ENCODE results near the gene BAZ1B.

- TF ChIP-seq GLIS3 (CRISPR knock-in tag; IDR thresholded peaks at IDR 0.05) = no peak
- TF ChIP-seq, protein P1, sequence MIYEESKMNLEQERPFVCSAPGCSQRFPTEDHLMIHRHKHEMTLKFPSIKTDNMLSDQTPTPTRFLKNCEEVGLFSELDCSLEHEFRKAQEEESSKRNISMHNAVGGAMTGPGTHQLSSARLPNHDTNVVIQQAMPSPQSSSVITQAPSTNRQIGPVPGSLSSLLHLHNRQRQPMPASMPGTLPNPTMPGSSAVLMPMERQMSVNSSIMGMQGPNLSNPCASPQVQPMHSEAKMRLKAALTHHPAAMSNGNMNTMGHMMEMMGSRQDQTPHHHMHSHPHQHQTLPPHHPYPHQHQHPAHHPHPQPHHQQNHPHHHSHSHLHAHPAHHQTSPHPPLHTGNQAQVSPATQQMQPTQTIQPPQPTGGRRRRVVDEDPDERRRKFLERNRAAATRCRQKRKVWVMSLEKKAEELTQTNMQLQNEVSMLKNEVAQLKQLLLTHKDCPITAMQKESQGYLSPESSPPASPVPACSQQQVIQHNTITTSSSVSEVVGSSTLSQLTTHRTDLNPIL (CRISPR knock-in tag; IDR thresholded peaks at IDR 0.05; ENCODE audit: low read depth) = no peak
- TF ChIP-seq TSHZ2 (CRISPR knock-in tag; IDR thresholded peaks at IDR 0.05) = no peak
- TF ChIP-seq ISL1 (CRISPR knock-in tag; IDR thresholded peaks at IDR 0.05) = no peak
- no peak for TF ChIP-seq ZFP30 (CRISPR knock-in tag; IDR thresholded peaks at IDR 0.05)
- no peak for TF ChIP-seq ESRRG (CRISPR knock-in tag; IDR thresholded peaks at IDR 0.05)
- TF ChIP-seq PATZ1 (CRISPR knock-in tag; IDR thresholded peaks at IDR 0.05; ENCODE audit: borderline replicate concordance) = no peak
- no peak for TF ChIP-seq ZFP3 (CRISPR knock-in tag; IDR thresholded peaks at IDR 0.05)
- no peak for TF ChIP-seq ZC3H10 (CRISPR knock-in tag; IDR thresholded peaks at IDR 0.05)
- TF ChIP-seq TCF4 (CRISPR knock-in tag; IDR thresholded peaks at IDR 0.05; ENCODE audit: borderline replicate concordance) = no peak
- no peak for TF ChIP-seq ARNTL (CRISPR knock-in tag; IDR thresholded peaks at IDR 0.05; ENCODE audit: borderline replicate concordance, low read depth)
- no peak for TF ChIP-seq RARB (CRISPR knock-in tag; IDR thresholded peaks at IDR 0.05)
- no peak for TF ChIP-seq ZNF8 (CRISPR knock-in tag; IDR thresholded peaks at IDR 0.05)
Observed at GRCh38 chr7:73536479-73536878, 14.4 kb upstream of the BAZ1B start.

All from SK-N-SH treated with all-trans-retinoic acid at 6 μM for 48 hours (cell line).